Suprapubic skin (tissue), 3 donors: ENCODE data around the gene GABRA5.

Source experiments
- CTCF ChIP-seq, 2 donors: fragments of 200-600 bp in 1 of 2; fragments of 450-650 bp in 1 of 2; sonication (generic) in 1 of 2; IDR thresholded peaks; one replicate each; pipeline ENCODE4 v1.5.1; 2016 to 2019; ENCODE audit warnings: antibody characterized with exemption in 2 of 2, mild to moderate bottlenecking in 1 of 2, moderate library complexity in 1 of 2
- EP300 ChIP-seq: sonication (generic); formaldehyde crosslinking; IDR thresholded peaks from one replicate; pipeline ENCODE4 v1.6.1; 2017; ENCODE audit warnings: antibody characterized with exemption
- POLR2A ChIP-seq, 2 donors: fragments of 450-650 bp; IDR thresholded peaks; one replicate each; pipeline ENCODE4 v1.6.1; 2017; ENCODE audit warnings: antibody characterized with exemption in 2 of 2, mild to moderate bottlenecking in 2 of 2, moderate library complexity in 2 of 2

DNA sequence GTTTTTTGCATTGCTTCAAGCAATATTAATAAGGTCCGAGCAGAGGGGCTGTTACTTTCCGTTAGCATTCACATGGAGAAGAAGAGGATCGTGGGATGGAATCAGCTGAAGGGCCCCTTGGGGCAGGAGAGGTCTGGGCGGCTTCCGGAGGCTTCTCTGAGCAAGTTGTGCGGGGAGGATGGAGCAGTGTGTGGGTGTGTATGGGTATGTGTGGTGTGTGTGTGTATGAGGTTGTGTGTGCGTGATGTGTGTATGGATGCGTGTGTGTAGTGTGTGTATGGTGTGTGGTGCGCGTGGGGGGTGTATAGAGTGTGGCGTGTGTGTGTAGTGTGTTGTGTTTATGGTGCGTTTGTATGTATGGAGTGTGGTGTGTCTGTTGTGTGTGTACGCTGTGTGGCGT lies 25.8 kb downstream of the GABRA5 start:
- TF ChIP-seq POLR2A (IDR thresholded peaks at IDR 0.05) (no peak), CTCF (IDR thresholded peaks at IDR 0.05) (no peak), EP300 (no peak)
